NCI-H446 treated with DMSO at 0.1 percent for 48 hours (cell line): Measurements from ENCODE around the gene S100A14.
A peak's percentile ranks its signal among the peaks of the same experiment; 100 is the strongest.
"Not testable (repeated sequence)": the region's sequence is repeated elsewhere in the genome, so short reads cannot be mapped to it uniquely, and the experiment has no call there.

ENCODE experiments used
- DNase-seq: peaks from one replicate; lab custom pipeline; 2025; lab: John Stamatoyannopoulos, UW

Gene S100A14

GRCh38 chr1:153614906-153615305 is 1.2 kb downstream of the S100A14 start:
- DNase-seq, result no peak

- no peak for DNase-seq
Measured at GRCh38 chr1:153614189-153614900, 1.8 kb downstream of the S100A14 start.

DNA sequence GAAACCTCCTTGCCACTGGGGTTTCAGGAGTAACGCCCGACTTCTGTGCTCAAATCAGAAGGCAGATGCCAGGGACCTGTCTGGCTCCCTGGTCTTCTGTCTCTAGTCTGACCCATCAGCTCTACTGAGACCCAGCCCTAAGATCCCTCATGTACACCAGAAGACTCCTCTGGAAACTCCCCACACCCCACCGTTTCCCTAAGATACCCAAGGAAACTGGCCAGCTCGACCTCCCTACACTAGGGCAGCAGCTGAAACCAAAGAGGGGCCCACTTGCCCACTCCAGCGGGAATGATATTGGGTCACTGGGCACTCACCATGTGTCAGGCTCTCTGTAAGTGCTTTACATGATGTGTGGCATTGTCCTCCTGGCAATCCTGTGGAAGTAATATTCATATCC is 2.7 kb downstream of the S100A14 start:
- DNase-seq, result no peak

- DNase-seq, result peak; percentile 55
Measured at GRCh38 chr1:153612755-153613331, 3.3 kb downstream of the S100A14 start, which contains the start of gene S100A16. S100A16 (minus strand) TSS chr1:153613137; CDS start chr1:153608151, 4,986 bp downstream.

DNA sequence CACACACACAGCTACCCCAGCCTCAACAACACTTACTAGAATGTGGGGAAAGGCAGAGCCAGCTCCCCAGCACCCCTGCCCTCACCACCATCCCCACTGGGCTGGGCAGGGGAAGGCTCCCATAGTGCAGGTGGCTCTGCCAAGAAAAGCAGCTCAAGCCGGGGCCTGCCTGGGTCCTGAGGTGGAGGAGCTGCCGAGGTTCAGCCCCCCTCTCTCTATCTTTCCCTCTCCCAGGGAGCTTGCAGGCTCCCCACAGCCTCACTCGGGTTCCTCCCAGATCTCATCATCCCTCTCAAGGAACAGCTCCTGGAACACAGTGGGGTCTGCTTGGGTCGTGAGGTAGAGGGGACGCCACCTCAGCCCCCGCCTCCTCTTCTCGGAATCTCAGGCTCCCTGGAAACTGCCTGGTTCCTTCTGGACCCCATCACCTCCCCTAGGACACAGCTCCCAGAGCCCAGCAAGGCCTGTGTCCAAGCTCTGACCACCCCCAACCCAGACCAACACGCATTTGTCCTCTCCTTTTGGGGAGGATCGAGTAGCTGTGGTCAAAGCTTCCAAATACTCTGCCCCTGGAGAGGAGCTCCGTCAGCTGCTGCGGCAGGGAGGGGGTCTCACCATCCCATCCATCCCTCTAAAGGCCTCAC is 3.9 kb downstream of the S100A14 start:
- no peak for DNase-seq

- no peak for DNase-seq
Measured at GRCh38 chr1:153611356-153611755, 4.8 kb downstream of the S100A14 start.

- DNase-seq, result no peak
Measured at GRCh38 chr1:153610811-153611301, 5.3 kb downstream of the S100A14 start.

- no peak for DNase-seq
Measured at GRCh38 chr1:153610334-153610733, 5.8 kb downstream of the S100A14 start.

DNA sequence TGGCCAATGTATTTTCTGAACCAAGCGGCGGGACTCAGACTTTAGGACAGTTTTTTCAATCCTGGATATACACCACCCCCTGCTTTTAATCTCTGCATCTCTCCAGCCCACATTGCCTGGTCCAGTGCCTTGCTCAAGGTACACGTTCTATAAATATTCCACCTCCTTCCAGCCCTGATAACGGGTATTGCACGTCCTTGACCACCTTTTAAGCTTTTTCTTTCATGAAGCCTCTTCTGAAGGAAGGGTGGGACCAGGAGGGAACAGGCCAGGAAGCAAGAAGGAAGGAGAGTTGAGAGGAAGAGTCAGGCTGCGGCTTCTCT is 6.6 kb downstream of the S100A14 start:
- DNase-seq, result no peak

- no peak for DNase-seq
Measured at GRCh38 chr1:153608742-153609584, 7.2 kb downstream of the S100A14 start.

- DNase-seq, result no peak
Measured at GRCh38 chr1:153608089-153608682, 7.9 kb downstream of the S100A14 start.

GRCh38 chr1:153607381-153607780 is 8.7 kb downstream of the S100A14 start:
- DNase-seq, result no peak

GRCh38 chr1:153606194-153606593 is 9.9 kb downstream of the S100A14 start:
- DNase-seq, result no peak

GRCh38 chr1:153602749-153603148 is 13.4 kb downstream of the S100A14 start:
- DNase-seq, result no peak

DNA sequence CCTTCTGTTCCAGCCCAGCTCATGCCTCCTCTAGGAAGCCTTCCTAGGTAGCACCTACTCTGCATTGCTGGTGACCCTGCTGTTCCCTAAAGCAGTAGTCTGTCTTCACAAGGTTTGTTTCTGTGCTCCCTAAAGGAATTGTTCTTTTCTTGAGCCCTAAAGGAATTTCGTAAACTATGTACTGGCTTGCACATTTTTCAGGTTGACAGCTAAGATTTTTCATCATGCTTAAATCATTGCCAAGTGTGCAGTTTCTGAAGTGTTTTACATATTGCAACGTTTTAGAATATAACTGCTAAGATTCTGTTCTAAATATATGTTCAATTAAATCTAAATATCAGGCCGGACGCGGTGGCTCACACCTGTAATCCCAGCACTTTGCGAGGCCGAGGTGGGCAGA is 16.3 kb downstream of the S100A14 start:
- no peak for DNase-seq

GRCh38 chr1:153598309-153599172 is 17.6 kb downstream of the S100A14 start:
- DNase-seq, result no peak

- DNase-seq, result no peak
Measured at GRCh38 chr1:153597206-153597605, 18.9 kb downstream of the S100A14 start.

- no peak for DNase-seq
Measured at GRCh38 chr1:153592748-153593147, 23.4 kb downstream of the S100A14 start.

GRCh38 chr1:153588482-153588881 is 27.6 kb downstream of the S100A14 start:
- DNase-seq, result no peak

DNA sequence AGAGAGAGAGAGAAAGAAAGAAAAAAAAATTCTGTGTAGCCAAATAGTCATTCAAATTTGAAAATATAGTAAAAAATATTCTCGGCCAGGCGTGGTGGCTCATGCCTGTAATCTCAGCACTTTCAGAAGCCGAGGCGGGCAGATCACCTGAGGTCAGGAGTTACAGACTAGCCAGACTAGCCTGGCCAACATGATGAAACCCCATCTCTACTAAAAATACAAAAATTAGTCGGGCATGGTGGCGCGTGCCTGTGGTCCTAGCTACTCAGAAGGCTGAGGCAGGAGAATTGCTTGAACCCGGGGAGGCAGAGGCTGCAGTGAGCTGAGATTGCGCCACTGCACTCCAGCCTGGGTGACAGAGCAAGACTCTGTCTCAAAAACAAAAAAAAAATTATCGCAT is 28.1 kb downstream of the S100A14 start:
- not testable (repeated sequence) for DNase-seq

GRCh38 chr1:153587314-153587713 is 28.8 kb downstream of the S100A14 start:
- DNase-seq, result no peak
